ENCODE data around the gene TBC1D9B. TPM values are rescaled to one million over a fixed set of nuclear protein-coding genes. Genes with fewer than 3 reads are reported as not detected.
A peak's percentile ranks its signal among the peaks of the same experiment; 100 is the strongest.

The TBC1D9B gene
- total and polyA plus RNA-seq, 2 of the 13 experiments (the other 11 are each of a cell fraction or from before 2014, with no cell fraction given): 35.0 to 50.0 TPM

GRCh38 chr5:179819296-179820126, 88.2 kb downstream of the TBC1D9B start (continued):
- TF ChIP-seq NFAT5 (CRISPR knock-in tag; IDR thresholded peaks at IDR 0.05): peak; percentile 82
- TF ChIP-seq HDAC2 (CRISPR knock-in tag; IDR thresholded peaks at IDR 0.05): 0 out of 2 replicates have a peak, but pooled peaks have one; percentile 9
- no peak for TF ChIP-seq E2F1 (CRISPR knock-in tag; IDR thresholded peaks at IDR 0.05)
- 0 out of 2 replicates have a peak, but pooled peaks have one; percentile 22 for TF ChIP-seq JUND (CRISPR knock-in tag; IDR thresholded peaks at IDR 0.05)
- 0 out of 2 replicates have a peak, but pooled peaks have one; percentile 33 for TF ChIP-seq ZNF484 (CRISPR knock-in tag; IDR thresholded peaks at IDR 0.05; ENCODE audit: borderline replicate concordance, low read depth)
- TF ChIP-seq FOXJ3 (CRISPR knock-in tag; IDR thresholded peaks at IDR 0.05; ENCODE audit: borderline replicate concordance): 0 out of 2 replicates have a peak, but pooled peaks have one; percentile 17
- TF ChIP-seq ZNF687 (CRISPR knock-in tag; IDR thresholded peaks at IDR 0.05): peak; percentile 97
- TF ChIP-seq TOPORS (CRISPR knock-in tag; IDR thresholded peaks at IDR 0.05): peak; percentile 21
- TF ChIP-seq ZNF543 (CRISPR knock-in tag; IDR thresholded peaks at IDR 0.05): 0 out of 2 replicates have a peak, but pooled peaks have one; percentile 23
- TF ChIP-seq ZNF800 (CRISPR knock-in tag; IDR thresholded peaks at IDR 0.05): 0 out of 2 replicates have a peak, but pooled peaks have one; percentile 17
- no peak for TF ChIP-seq NONO (IDR thresholded peaks at IDR 0.05)
- TF ChIP-seq NONO (CRISPR knock-in tag; conservative IDR thresholded peaks at IDR 0.05): 0 out of 2 replicates have a peak, but pooled peaks have one; percentile 9

Measured in HepG2 (cell line).